Adrenal gland (tissue), 12 donors: ENCODE results near the gene TPSG1. TPM values are rescaled to one million over a fixed set of nuclear protein-coding genes. Genes with fewer than 3 reads are reported as not detected.
"Not testable (repeated sequence)": the region's sequence is repeated elsewhere in the genome, so short reads cannot be mapped to it uniquely, and the experiment has no call there.

Source experiments
- DNase-seq, 7 donors: peaks; one replicate each; pipeline ENCODE4 v3.0.0-alpha.2; 2019 to 2020
- H3K27ac ChIP-seq, 5 donors: fragments of 200-600 bp; sonication (generic) in 4 of 5; 1 replicate in 3 of 5; 2 replicates in 2 of 5; pipeline versions ENCODE4 v1.5.1 to v1.8.0; 2016 to 2020; ENCODE audit warnings: mild to moderate bottlenecking in 1 of 5
- H3K27me3 ChIP-seq: fragments of 200-600 bp; 2 replicates; pipeline ENCODE4 v1.8.0; 2021
- H3K36me3 ChIP-seq, 2 donors: fragments of 200-600 bp; replicated peaks in 1 of 2; 1 replicate in 1 of 2; 2 replicates in 1 of 2; pipeline versions ENCODE4 v1.5.1 to v1.8.0; 2018 to 2022
- H3K4me1 ChIP-seq, 2 donors: fragments of 200-600 bp; replicated peaks in 1 of 2; 1 replicate in 1 of 2; 2 replicates in 1 of 2; pipeline versions ENCODE4 v1.5.1 to v1.8.0; 2018 to 2021
- H3K4me3 ChIP-seq, 4 donors: fragments of 200-600 bp; sonication (generic) in 3 of 4; one replicate each; pipeline ENCODE4 v1.5.1; 2016 to 2018
- H3K9me3 ChIP-seq, 3 donors: fragments of 200-600 bp; sonication (generic) in 1 of 3; replicated peaks in 1 of 3; 1 replicate in 2 of 3; 2 replicates in 1 of 3; pipeline versions ENCODE4 v1.5.1 to v1.8.0; 2016 to 2021
- CTCF ChIP-seq, 6 experiments: fragments of 450-650 bp in 4 of 6; fragments of 200-600 bp in 2 of 6; sonication (generic) in 1 of 6; IDR thresholded peaks; 1 replicate in 5 of 6; 2 replicates in 1 of 6; pipeline versions ENCODE4 v1.5.1 to v1.8.0; 2016 to 2021; ENCODE audit warnings: antibody characterized with exemption in 6 of 6, mild to moderate bottlenecking in 2 of 6, moderate library complexity in 1 of 6
- POLR2A ChIP-seq, 2 donors: fragments of 450-650 bp; IDR thresholded peaks; one replicate each; pipeline ENCODE4 v1.6.1; 2017; ENCODE audit warnings: antibody characterized with exemption in 2 of 2, mild to moderate bottlenecking in 2 of 2, moderate library complexity in 1 of 2
- WGBS, 4 donors: extraction: QIAGEN DNeasy Blood & Tissue Kit in 2 of 4; methylation state at CpG; one replicate each; pipeline versions ENCODE4 v1.1.5 to v1.1.7; 2013 to 2017; 5-methylcytosine and 5-hydroxymethylcytosine counted together
- intact Hi-C, 2 donors: fragments of 100-400 bp; cut with DNase I; formaldehyde crosslinking; loops; one replicate each; pipeline versions ENCODE4 v1.14.1 to v1.15.0; 2022 to 2023
- polyA plus RNA-seq, 3 donors: library from polyadenylated mRNA; stranded (reverse); fragments of 200-250 nt in 2 of 3; fragments of 350-450 nt in 1 of 3; fragmentation: Illumina TruSeq in 1 of 3; extraction: RNeasy Lipid Tissue Mini Kit (QIAGEN cat#74804) in 1 of 3; gene quantifications; one replicate each; pipeline ENCODE4 v1.2.3, GENCODE V29; 2013 to 2014
- total RNA-seq, 9 donors: library from RNA; depleted of rRNA in 4 of 9; stranded (reverse); fragments of >200 nt in 4 of 9; fragments of 120-200 nt in 1 of 9; fragmentation: NEBNext Ultra II Directional in 1 of 9; extraction: Animal tissue kit (Norgen Biotek cat#: 25700) in 1 of 9; gene quantifications; one replicate each; pipeline versions ENCODE4 v1.1.0 to v1.2.4, GENCODE V29; 2013 to 2023
- donor health status: healthy with polysubstance abuse.
- donor health status: Bipolar disorder and iron deficiency.
- donor health status: DM: yes; HTN: yes; CAD: no.
- donor health status: DM: no; HTN: no; CAD: no.
- donor health status: DM: no; HTN: no; CAD: no.
- donor health status: DM: yes; HTN: yes; CAD: no.

TPSG1 gene
- total and polyA plus RNA-seq, 12 donors = 0.18 to 5.5 (median 0.34) TPM; not detected in 7

- no peaks in the 10 kb centered on the region for H3K36me3 ChIP-seq
- peak in 1 of 7 donors; percentile 4 for DNase-seq
- 76 to 90% (median 79%) methylated on average over 4 to 9 of the region's 9 CpGs for WGBS, 4 donors
- H3K4me3 ChIP-seq = no peak overlapping the region
- H3K27ac ChIP-seq = no peak overlapping the region
- no peaks in the 10 kb centered on the region for H3K9me3 ChIP-seq
- intact Hi-C loops = no loop called here
- peaks cover 9% of the 10 kb centered on the region for H3K27me3 ChIP-seq
- TF ChIP-seq CTCF (IDR thresholded peaks at IDR 0.05) (no peak), POLR2A (IDR thresholded peaks at IDR 0.05) (no peak)
- H3K4me1 ChIP-seq = no peaks in the 10 kb centered on the region
Measured at GRCh38 chr16:1272453-1273198, 47.6 kb upstream of the TPSG1 start.

GRCh38 chr16:1271724-1272413, 46.8 kb upstream of the TPSG1 start:
- H3K27me3 ChIP-seq, H3K36me3 ChIP-seq, intact Hi-C loops, H3K4me3 ChIP-seq, H3K9me3 ChIP-seq, H3K27ac ChIP-seq, H3K4me1 ChIP-seq: not testable (repeated sequence)
- 14 to 25% (median 19%) methylated on average over 10 to 19 of the region's 19 CpGs for WGBS, 4 donors
- peak in 4 of 7 donors; percentile 35 to 65 (median 44) for DNase-seq

- no peaks in the 10 kb centered on the region for H3K4me1 ChIP-seq
- H3K9me3 ChIP-seq = no peaks in the 10 kb centered on the region
- H3K27me3 ChIP-seq = no peaks in the 10 kb centered on the region
- no peak overlapping the region for H3K27ac ChIP-seq
- H3K4me3 ChIP-seq = no peak overlapping the region
- TF ChIP-seq CTCF (IDR thresholded peaks at IDR 0.05) (no peak), POLR2A (IDR thresholded peaks at IDR 0.05) (no peak)
- intact Hi-C loops = no loop called here
- no peaks in the 10 kb centered on the region for H3K36me3 ChIP-seq
- WGBS, 4 donors = 69 to 80% (median 79%) methylated on average over 11 to 12 of the region's 12 CpGs
- DNase-seq = peak in 1 of 7 donors; percentile 3
Measured at GRCh38 chr16:1271380-1271723, 46.3 kb upstream of the TPSG1 start.

- H3K9me3 ChIP-seq, H3K4me1 ChIP-seq, H3K4me3 ChIP-seq, H3K27ac ChIP-seq, H3K27me3 ChIP-seq, H3K36me3 ChIP-seq, DNase-seq, intact Hi-C loops: not testable (repeated sequence)
- WGBS, 4 donors = 92 to 96% (median 93%) methylated on average over 7 of the region's 7 CpGs
Measured at GRCh38 chr16:1269418-1269817, 44.4 kb upstream of the TPSG1 start.

GRCh38 chr16:1265826-1266225, 40.8 kb upstream of the TPSG1 start:
- H3K27me3 ChIP-seq = no peaks in the 10 kb centered on the region

More at GRCh38 chr16:1265826-1266225, 40.8 kb upstream of the TPSG1 start:
- TF ChIP-seq POLR2A (IDR thresholded peaks at IDR 0.05) (no peak), CTCF (IDR thresholded peaks at IDR 0.05) (no peak)
- H3K4me1 ChIP-seq = no peaks in the 10 kb centered on the region
- intact Hi-C loops = no loop called here
- H3K27ac ChIP-seq = no peak overlapping the region
- 48 to 86% (median 82%) methylated on average over 4 to 19 of the region's 19 CpGs for WGBS, 4 donors
- H3K4me3 ChIP-seq = no peak overlapping the region
- DNase-seq = no peak
- H3K36me3 ChIP-seq = no peaks in the 10 kb centered on the region
- H3K9me3 ChIP-seq = no peaks in the 10 kb centered on the region
